NCI-H2227 (cell line): Measurements from ENCODE around the gene SLC22A17.

Experiments used
- DNase-seq: peaks from one replicate; lab custom pipeline; 2025; ENCODE audit not compliant: unreplicated experiment; lab: John Stamatoyannopoulos, UW

Gene SLC22A17

GRCh38 chr14:23382276-23382675 lies 29.6 kb upstream of the SLC22A17 start:
- DNase-seq = no peak

- DNase-seq = no peak
Measured at GRCh38 chr14:23381871-23382270, 29.2 kb upstream of the SLC22A17 start.

GRCh38 chr14:23380976-23381375 lies 28.3 kb upstream of the SLC22A17 start:
- no peak for DNase-seq

GRCh38 chr14:23380197-23380914 lies 27.7 kb upstream of the SLC22A17 start:
- DNase-seq = no peak

- peak; percentile 11 for DNase-seq
Measured at GRCh38 chr14:23379366-23380196, 26.9 kb upstream of the SLC22A17 start.

- DNase-seq = no peak
Measured at GRCh38 chr14:23378612-23379220, 26.0 kb upstream of the SLC22A17 start.

GRCh38 chr14:23377573-23378563 lies 25.2 kb upstream of the SLC22A17 start:
- no peak for DNase-seq

- no peak for DNase-seq
Measured at GRCh38 chr14:23377198-23377550, 24.5 kb upstream of the SLC22A17 start.

GRCh38 chr14:23376482-23377197 lies 24.0 kb upstream of the SLC22A17 start, which contains the start of gene CMTM5:
Gene CMTM5, plus strand, starts transcription at chr14:23377046. Its CDS starts 206 bp downstream, at chr14:23377252.
- DNase-seq = peak; percentile 2

- no peak for DNase-seq
Measured at GRCh38 chr14:23375527-23376251, 23.0 kb upstream of the SLC22A17 start.

- DNase-seq = no peak
Measured at GRCh38 chr14:23373041-23373440, 20.4 kb upstream of the SLC22A17 start.

- no peak for DNase-seq
Measured at GRCh38 chr14:23372509-23372908, 19.8 kb upstream of the SLC22A17 start, which contains the start of gene IL25. Gene IL25, plus strand, starts transcription at chr14:23372809.

GRCh38 chr14:23371865-23372264 lies 19.2 kb upstream of the SLC22A17 start:
- DNase-seq = no peak

GRCh38 chr14:23370221-23370620 lies 17.5 kb upstream of the SLC22A17 start:
- no peak for DNase-seq

- DNase-seq = peak; percentile 86
Measured at GRCh38 chr14:23366426-23366921, 13.8 kb upstream of the SLC22A17 start.

GRCh38 chr14:23365732-23366425 lies 13.2 kb upstream of the SLC22A17 start:
- peak; percentile 86 for DNase-seq

- no peak for DNase-seq
Measured at GRCh38 chr14:23365036-23365731, 12.5 kb upstream of the SLC22A17 start, which contains the start of gene EFS. Gene EFS, minus strand, starts transcription at chr14:23365172. Its CDS starts 147 bp downstream, at chr14:23365025.
